GM12878 (cell line): ENCODE data around the gene FHL2. TPM values are rescaled to one million over a fixed set of nuclear protein-coding genes. Genes with fewer than 3 reads are reported as not detected.

Source experiments
- ATAC-seq: fragments of 200-7000 bp; cut with Tn5 transposase; 3 replicates; pipeline ENCODE4 v1.9.1; 2020; ENCODE audit warnings: mild to moderate bottlenecking, moderate library complexity
- BruUV-seq: library from RNA; stranded (reverse); fragments of 400-500 nt; replicated peaks from 2 replicates; lab custom pipeline; 2021; lab: Mats Ljungman, UMichigan
- CTCF ChIA-PET: fragments of 300-600 bp; sonication (Branson Sonifier 250); formaldehyde crosslinking; extraction: SDS; loops from one replicate; lab custom pipeline; 2021; ENCODE audit warnings: inconsistent platforms; lab: Yijun Ruan, JAX
- POLR2A ChIA-PET: fragments of 350-600 bp; formaldehyde crosslinking; extraction: SDS; loops from one replicate; lab custom pipeline; 2021; ENCODE audit warnings: inconsistent platforms; lab: Charles Lee
- RAD21 ChIA-PET: fragments of 300-600 bp; sonication (Branson Sonifier 250); formaldehyde crosslinking; loops from one replicate; lab custom pipeline; 2023; ENCODE audit warnings: antibody characterized with exemption; ENCODE audit not compliant: unreplicated experiment; lab: Charles Lee
- SMC1A ChIA-PET: fragments of 300-600 bp; sonication (Branson Sonifier 250); formaldehyde crosslinking; loops from one replicate; lab custom pipeline; 2023; ENCODE audit not compliant: unreplicated experiment, uncharacterized antibody; lab: Charles Lee
- DNase-seq: peaks from one replicate; pipeline ENCODE4 v3.0.0-alpha.2; 2011; ENCODE audit warnings: low read depth, low spot score
- FAIRE-seq: peaks from 3 replicates; lab custom pipeline; 2011; peaks lifted over from hg19 to GRCh38; lab: Jason Lieb, UNC
- H2AFZ ChIP-seq: 2 replicates; pipeline ENCODE4 v1.6.0; 2011; ENCODE audit warnings: low read depth, low read length, control low read depth; ENCODE audit not compliant: control insufficient read depth
- H3K27ac ChIP-seq: 2 replicates; pipeline ENCODE4 v1.5.1; 2011; ENCODE audit warnings: control low read depth; ENCODE audit not compliant: control insufficient read depth, insufficient read depth
- H3K27me3 ChIP-seq, 2 experiments: replicated peaks in 1 of 2; 2 replicates each; pipeline versions ENCODE4 v1.6.0 to v1.6.1; 2011; ENCODE audit warnings: low read length in 1 of 2; ENCODE audit not compliant: control insufficient read depth in 2 of 2, insufficient read depth in 2 of 2
- H3K36me3 ChIP-seq, 2 experiments: 2 replicates each; pipeline ENCODE4 v1.5.1; 2011; ENCODE audit warnings: low read length in 1 of 2; ENCODE audit not compliant: control insufficient read depth in 2 of 2, insufficient read depth in 2 of 2
- H3K4me1 ChIP-seq: 2 replicates; pipeline ENCODE4 v1.6.1; 2011; ENCODE audit warnings: mild to moderate bottlenecking, low read length, moderate library complexity, mixed read lengths; ENCODE audit not compliant: control insufficient read depth, insufficient read depth
- H3K4me2 ChIP-seq: 2 replicates; pipeline ENCODE4 v1.6.0; 2011; ENCODE audit warnings: control low read depth; ENCODE audit not compliant: control insufficient read depth, insufficient read depth
- H3K4me3 ChIP-seq: fragments of 200-600 bp; sonication (generic); 2 replicates; pipeline ENCODE4 v1.5.1; 2016
- H3K79me2 ChIP-seq: 2 replicates; pipeline ENCODE4 v1.6.0; 2011; ENCODE audit warnings: low read length; ENCODE audit not compliant: control insufficient read depth, insufficient read depth
- H3K9ac ChIP-seq: 2 replicates; pipeline ENCODE4 v1.8.0; 2011; ENCODE audit warnings: low read length, control low read depth, mixed read lengths; ENCODE audit not compliant: control insufficient read depth, insufficient read depth
- H3K9me3 ChIP-seq: replicated peaks from 3 replicates; pipeline ENCODE4 v1.5.1; 2011; ENCODE audit warnings: mild to moderate bottlenecking, low read length; ENCODE audit not compliant: control insufficient read depth, insufficient read depth
- H4K20me1 ChIP-seq: 2 replicates; pipeline ENCODE4 v1.6.0; 2011; ENCODE audit not compliant: control insufficient read depth, insufficient read depth
- ELK1 ChIP-seq: IDR thresholded peaks from 2 replicates; pipeline ENCODE4 v1.6.1; 2012; ENCODE audit warnings: low read depth, low read length, improper control_type of control experiment
- HSF1 ChIP-seq: fragments of 150-350 bp; IDR thresholded peaks from 2 replicates; pipeline ENCODE4 v1.6.1; 2014; ENCODE audit warnings: mild to moderate bottlenecking, low read depth, low read length
- SMARCA5 ChIP-seq: fragments of 450-650 bp; IDR thresholded peaks from 2 replicates; pipeline ENCODE4 v1.6.1; 2017; ENCODE audit warnings: mild to moderate bottlenecking
- SREBF1 ChIP-seq: IDR thresholded peaks from 2 replicates; pipeline ENCODE4 v1.6.1; 2012; ENCODE audit warnings: mild to moderate bottlenecking, low read length
- ZNF622 ChIP-seq: fragments of 450-650 bp; IDR thresholded peaks from 2 replicates; pipeline ENCODE4 v1.6.1; 2017; ENCODE audit warnings: mild to moderate bottlenecking, inconsistent platforms
- WGBS: methylation state at CpG from one replicate; pipeline ENCODE4 v1.1.6; 2016; ENCODE audit warnings: low lambda C conversion rate; ENCODE audit not compliant: insufficient replicate concordance, insufficient coverage; ENCODE audit errors: missing lambda C conversion rate; 5-methylcytosine and 5-hydroxymethylcytosine counted together
- in situ Hi-C: fragments of 300-500 bp; cut with MboI; formaldehyde crosslinking; loops from 9 replicates; pipeline ENCODE4 v1.14.3; 2018; ENCODE audit warnings: mixed read lengths
- intact Hi-C: fragments of 100-400 bp; cut with micrococcal nuclease; formaldehyde crosslinking; loops from one replicate; pipeline ENCODE4 v1.14.2; 2022; ENCODE audit not compliant: unreplicated experiment
- polyA plus RNA-seq, 11 experiments: library from polyadenylated mRNA; depleted of rRNA in 4 of 11; unstranded in 6 of 11; stranded (reverse) in 5 of 11; fragments of >200 nt; fragmentation: Nextera tagmentation in 4 of 11; fragmentation: Illumina TruSeq in 1 of 11; extraction: Ambion mirVana in 4 of 11; extraction: Trizol in 1 of 11; gene quantifications; 1 replicate in 1 of 11; 2 replicates in 10 of 11; pipeline versions ENCODE4 v1.2.1 to v1.2.3, GENCODE V29; 2011 to 2016; ENCODE audit warnings: inconsistent platforms in 2 of 11, missing spikeins in 2 of 11, low read depth in 1 of 11
- total RNA-seq, 4 experiments: library from RNA; depleted of rRNA in 3 of 4; stranded (reverse); fragments of >200 nt in 3 of 4; fragmentation: Illumina TruSeq in 1 of 4; extraction: Trizol in 1 of 4; gene quantifications; 2 replicates each; pipeline versions ENCODE4 v1.2.1 to v1.2.3, GENCODE V29; 2013 to 2021

FHL2 gene
- total and polyA plus RNA-seq, 10 of the 15 experiments (the other 5 are each of a cell fraction or from before 2014, with no cell fraction given), result 2.2 to 9.9 (median 4.5) TPM

GRCh38 chr2:105405291-105405690, 6.4 kb upstream of the FHL2 start (continued):
- TF ChIP-seq HSF1, result no peak
- no peak for TF ChIP-seq ZNF622
- TF ChIP-seq ELK1, result no peak

GRCh38 chr2:105404736-105405135, 5.9 kb upstream of the FHL2 start:
- FAIRE-seq (no peak), DNase-seq (no peak), ATAC-seq (no peak)
- Histone ChIP-seq H3K4me1 (no peaks in the 10 kb centered on the region), H3K27ac (no peak overlapping the region), H4K20me1 (no peaks in the 10 kb centered on the region), H3K4me3 (no peak overlapping the region), H3K79me2 (no peaks in the 10 kb centered on the region), H3K9ac (no peak overlapping the region), H3K9me3 (no peaks in the 10 kb centered on the region), H2AFZ (no peak overlapping the region), H3K4me2 (no peak overlapping the region), H3K27me3 (peaks cover 0 to 2% of the 10 kb centered on the region in 2 experiments; a peak in 1 of 4 replicates), H3K36me3 (no peaks in the 10 kb centered on the region)
- intact Hi-C loops, result no loop called here
- ChIA-PET RAD21 (no interaction called here), CTCF (no interaction called here), POLR2A (no interaction called here), SMC1A (no interaction called here)
- WGBS, result 42% methylated on average over 3 of the region's 3 CpGs
- TF ChIP-seq SMARCA5 (no peak), SREBF1 (no peak)
- no TSS peak for BruUV-seq
- in situ Hi-C loops, result no loop called here
